ENCODE results near the gene EIF5. TPM values are rescaled to one million over a fixed set of nuclear protein-coding genes. Genes with fewer than 3 reads are reported as not detected.
A peak's percentile ranks its signal among the peaks of the same experiment; 100 is the strongest.

EIF5 gene
- total RNA-seq, 2 experiments from 2014 or later, result 409 to 421 TPM

DNA sequence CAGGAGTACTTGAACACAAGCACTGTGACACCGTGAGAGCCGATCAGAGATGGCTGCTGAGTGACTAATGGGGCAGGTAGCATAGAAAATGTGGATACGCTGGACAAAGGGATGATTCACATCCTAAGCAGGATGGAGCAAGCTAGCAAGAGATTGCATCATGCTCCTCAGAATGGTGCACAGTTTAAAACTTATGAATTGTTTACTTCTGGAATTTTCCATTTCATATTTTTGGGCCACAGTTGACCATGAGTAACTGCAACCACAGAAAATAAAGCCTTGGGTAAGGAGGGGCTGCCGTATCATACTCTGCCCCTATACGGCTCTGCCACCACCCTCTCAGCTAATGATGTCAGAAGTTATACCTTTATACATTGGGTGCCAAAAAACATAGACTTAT is 27.8 kb downstream of the EIF5 start:
- Mint-ChIP-seq H3K36me3 (peaks cover 17% of the 10 kb centered on the region), H3K4me1 (peaks cover 4% of the 10 kb centered on the region), H3K9me3 (peaks cover 20% of the 10 kb centered on the region), H3K27ac (peak overlapping the region; percentile 72), H3K4me3 (no peak overlapping the region), H3K27me3 (peaks cover 19% of the 10 kb centered on the region)
- peak; percentile 23 for DNase-seq

DNA sequence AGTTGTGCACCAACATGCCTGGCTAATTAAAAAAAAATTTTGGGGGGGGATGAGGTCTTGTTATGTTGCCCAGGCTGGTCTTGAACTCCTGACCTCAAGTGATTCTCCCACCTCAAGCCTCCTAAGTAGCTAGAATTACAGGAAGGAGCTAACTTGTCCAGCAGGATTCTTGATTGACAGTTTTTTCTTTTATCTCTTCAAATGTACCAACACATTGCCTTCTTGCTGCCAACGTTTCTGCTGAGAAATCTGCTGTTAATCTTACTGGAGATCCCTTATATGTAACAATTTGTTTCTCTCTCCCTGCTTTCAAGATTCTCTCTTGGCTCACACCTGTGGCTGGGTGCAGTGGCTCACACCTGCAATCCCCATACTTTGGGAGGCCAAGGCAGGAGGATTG is 28.7 kb downstream of the EIF5 start:
- Mint-ChIP-seq H3K4me3 (no peak overlapping the region), H3K9me3 (peaks cover 20% of the 10 kb centered on the region), H3K27ac (no peak overlapping the region), H3K36me3 (peaks cover 17% of the 10 kb centered on the region), H3K27me3 (peaks cover 15% of the 10 kb centered on the region), H3K4me1 (peaks cover 4% of the 10 kb centered on the region)
- DNase-seq, result no peak

DNA sequence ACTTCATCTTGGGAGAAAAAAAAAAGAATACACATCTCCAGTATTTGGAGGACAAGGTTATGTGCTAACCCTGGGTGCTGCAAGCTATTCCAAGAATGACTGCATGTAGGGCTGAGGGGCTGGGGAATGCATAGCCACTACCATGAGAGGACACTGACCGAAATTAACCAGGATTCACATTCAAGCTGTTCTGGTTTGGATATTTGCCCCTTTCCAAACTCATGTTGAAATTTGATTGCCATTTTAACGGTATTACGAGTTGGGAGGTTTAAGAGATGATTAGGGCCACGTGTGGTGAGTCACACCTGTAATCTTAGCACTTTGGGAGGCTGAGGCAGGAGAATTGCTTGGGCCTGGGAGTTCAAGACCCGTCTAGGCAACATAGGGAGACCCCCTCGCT is 32.7 kb downstream of the EIF5 start:
- H3K4me1 Mint-ChIP-seq, result peaks cover 2% of the 10 kb centered on the region
- H3K9me3 Mint-ChIP-seq, result peaks cover 16% of the 10 kb centered on the region
- H3K27ac Mint-ChIP-seq, result no peak overlapping the region
- no peak for DNase-seq
- H3K4me3 Mint-ChIP-seq, result no peak overlapping the region
- H3K36me3 Mint-ChIP-seq, result peaks cover 15% of the 10 kb centered on the region
- H3K27me3 Mint-ChIP-seq, result peaks cover 5% of the 10 kb centered on the region

- Mint-ChIP-seq H3K27me3 (peaks cover 5% of the 10 kb centered on the region), H3K9me3 (peaks cover 9% of the 10 kb centered on the region), H3K4me3 (no peak overlapping the region), H3K27ac (no peak overlapping the region), H3K36me3 (peaks cover 6% of the 10 kb centered on the region), H3K4me1 (no peaks in the 10 kb centered on the region)
- no peak for DNase-seq
These were observed 34.0 kb downstream of the EIF5 start for GRCh38 chr14:103367995-103368394.

- Mint-ChIP-seq H3K4me1 (no peaks in the 10 kb centered on the region), H3K27me3 (no peaks in the 10 kb centered on the region), H3K9me3 (no peaks in the 10 kb centered on the region), H3K27ac (no peak overlapping the region), H3K4me3 (no peak overlapping the region), H3K36me3 (no peaks in the 10 kb centered on the region)
- no peak for DNase-seq
These were observed 36.0 kb downstream of the EIF5 start for GRCh38 chr14:103370087-103370486.

DNA sequence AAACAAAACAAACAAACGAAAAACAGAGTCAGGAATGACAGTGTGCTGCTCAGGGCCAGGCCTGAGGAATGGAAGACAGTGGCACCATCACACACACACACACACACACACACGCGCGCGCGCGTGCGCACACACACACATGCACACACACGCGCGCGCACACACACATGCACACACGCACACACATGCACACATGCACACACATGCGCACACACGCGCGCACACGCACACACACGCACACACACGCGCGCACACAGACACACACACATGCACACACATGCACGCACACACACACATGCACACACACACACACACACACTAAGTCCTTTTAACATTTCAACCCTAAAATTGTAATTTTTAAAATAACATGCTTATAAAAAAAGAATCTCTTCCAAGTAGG is 38.0 kb downstream of the EIF5 start:
- H3K27ac Mint-ChIP-seq, result no peak overlapping the region
- H3K4me3 Mint-ChIP-seq, result no peak overlapping the region
- H3K36me3 Mint-ChIP-seq, result no peaks in the 10 kb centered on the region
- H3K9me3 Mint-ChIP-seq, result no peaks in the 10 kb centered on the region
- DNase-seq, result no peak
- no peaks in the 10 kb centered on the region for H3K4me1 Mint-ChIP-seq
- no peaks in the 10 kb centered on the region for H3K27me3 Mint-ChIP-seq

DNA sequence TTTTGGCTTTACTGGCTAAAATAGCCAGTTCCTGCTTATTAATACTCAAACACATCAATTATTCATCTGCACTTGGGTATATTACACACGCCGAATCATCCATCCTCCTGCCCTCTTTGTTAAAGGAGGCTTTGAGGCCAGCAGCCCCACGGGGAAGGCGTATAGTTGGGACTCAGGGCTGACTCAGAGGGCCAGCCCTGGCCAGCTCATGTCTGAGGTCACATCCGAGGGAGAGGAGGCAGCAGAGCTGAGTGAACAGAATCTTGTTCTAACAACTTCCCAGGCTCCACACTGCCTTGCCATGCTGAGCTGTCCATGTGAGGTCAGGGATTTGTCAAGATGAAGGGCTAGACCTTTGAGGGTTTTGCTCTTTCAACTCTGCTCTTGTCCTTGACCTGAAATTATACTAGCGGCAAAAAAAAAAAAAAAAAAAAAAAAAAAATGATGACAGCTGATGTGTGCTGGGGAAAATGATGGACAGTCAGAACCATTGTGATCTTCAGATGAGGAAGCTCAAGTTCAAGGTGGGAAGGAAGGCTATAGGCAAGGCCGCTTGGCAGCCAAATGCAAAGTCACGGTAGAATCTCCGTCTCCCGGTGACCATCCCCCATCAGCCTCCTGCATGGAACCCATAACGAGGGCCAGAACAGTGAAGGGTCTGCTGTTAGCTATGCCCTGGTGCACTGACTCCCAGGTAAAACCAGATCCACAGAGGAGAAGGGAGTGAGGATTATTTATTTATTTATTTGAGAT is 38.7 kb downstream of the EIF5 start:
- Mint-ChIP-seq H3K4me1 (no peaks in the 10 kb centered on the region), H3K27me3 (no peaks in the 10 kb centered on the region), H3K4me3 (no peak overlapping the region), H3K36me3 (no peaks in the 10 kb centered on the region), H3K27ac (no peak overlapping the region), H3K9me3 (no peaks in the 10 kb centered on the region)
- DNase-seq, result no peak

- no peak overlapping the region for H3K4me3 Mint-ChIP-seq
- H3K4me1 Mint-ChIP-seq, result no peaks in the 10 kb centered on the region
- H3K9me3 Mint-ChIP-seq, result no peaks in the 10 kb centered on the region
- no peaks in the 10 kb centered on the region for H3K27me3 Mint-ChIP-seq
- no peak for DNase-seq
- H3K36me3 Mint-ChIP-seq, result no peaks in the 10 kb centered on the region
- H3K27ac Mint-ChIP-seq, result no peak overlapping the region
These were observed 40.1 kb downstream of the EIF5 start for GRCh38 chr14:103374121-103374520.

DNA sequence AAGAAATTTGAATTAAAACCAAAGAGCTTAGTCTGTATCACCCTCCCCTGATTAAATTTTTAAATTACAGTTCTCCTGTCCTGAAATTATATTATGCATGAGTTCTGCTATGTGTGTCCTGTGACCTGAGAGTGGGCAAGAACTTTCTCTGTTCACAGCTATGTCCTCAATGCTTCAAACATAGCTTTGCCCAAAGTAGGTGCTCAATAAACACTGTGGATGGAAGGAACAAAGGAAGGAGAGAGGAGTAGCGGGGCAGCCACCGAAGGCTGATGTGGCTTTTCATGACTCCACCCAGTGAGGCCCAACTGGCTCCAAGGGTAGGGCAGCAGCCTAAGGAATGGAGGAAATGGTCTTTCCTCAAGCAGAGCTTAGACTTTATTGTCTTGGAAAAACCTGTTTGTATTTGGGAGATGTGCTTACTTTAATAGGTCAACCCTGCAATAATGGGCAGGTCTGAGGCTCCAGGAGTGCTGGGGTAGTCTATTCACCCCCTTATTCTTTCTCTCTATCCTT is 43.5 kb downstream of the EIF5 start:
- Mint-ChIP-seq H3K9me3 (no peaks in the 10 kb centered on the region), H3K27ac (no peak overlapping the region), H3K36me3 (no peaks in the 10 kb centered on the region), H3K27me3 (peaks cover 10% of the 10 kb centered on the region), H3K4me1 (peaks cover 4% of the 10 kb centered on the region), H3K4me3 (no peak overlapping the region)
- no peak for DNase-seq

DNA sequence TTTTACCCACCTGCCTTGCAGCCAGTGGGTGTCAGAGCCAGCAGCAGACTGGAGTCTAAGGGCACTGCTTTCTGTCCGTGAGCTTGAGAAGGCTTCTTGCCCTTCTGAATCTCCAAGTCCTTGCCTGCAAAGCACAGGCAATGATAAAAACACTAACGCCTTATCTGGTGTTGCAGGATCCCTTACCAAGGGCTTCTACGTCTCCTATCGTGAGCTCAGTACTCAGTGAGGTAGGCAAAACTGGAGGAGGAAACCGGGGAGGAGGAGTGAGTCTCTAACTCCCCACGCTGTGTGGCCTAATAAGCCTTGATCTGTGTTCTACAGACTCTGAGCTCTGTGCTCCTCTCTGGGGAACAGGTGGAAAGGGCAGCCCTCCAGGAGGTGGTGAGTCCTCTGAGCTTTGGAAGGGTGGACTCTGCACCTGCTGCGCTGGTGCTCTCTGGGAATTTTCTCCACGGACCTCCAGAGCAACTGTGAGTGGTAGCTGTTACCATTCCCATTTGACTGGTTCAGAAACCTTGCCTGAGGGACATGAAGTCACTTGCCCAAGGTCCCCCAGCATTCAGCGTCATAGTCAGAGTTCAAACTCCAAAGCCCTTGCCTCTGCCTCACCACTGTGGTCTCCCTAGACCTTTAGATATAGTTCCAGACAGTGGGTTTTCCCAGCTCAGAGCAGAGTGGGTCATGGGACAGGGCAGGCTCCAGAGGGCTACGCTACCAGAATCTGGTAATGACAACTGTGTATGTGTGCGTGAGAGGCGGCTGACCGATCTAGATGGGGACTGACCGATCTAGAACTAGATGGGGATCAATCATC is 44.2 kb downstream of the EIF5 start:
- Mint-ChIP-seq H3K27me3 (peaks cover 10% of the 10 kb centered on the region), H3K4me3 (no peak overlapping the region), H3K27ac (no peak overlapping the region), H3K36me3 (no peaks in the 10 kb centered on the region), H3K4me1 (peaks cover 6% of the 10 kb centered on the region), H3K9me3 (no peaks in the 10 kb centered on the region)
- no peak for DNase-seq

GRCh38 chr14:103380719-103381377 is 46.8 kb downstream of the EIF5 start:
- DNase-seq, result no peak

GRCh38 chr14:103382376-103382775 is 48.3 kb downstream of the EIF5 start:
- Mint-ChIP-seq H3K36me3 (peaks cover 6% of the 10 kb centered on the region), H3K4me1 (peaks cover 14% of the 10 kb centered on the region), H3K9me3 (no peaks in the 10 kb centered on the region), H3K27me3 (peaks cover 10% of the 10 kb centered on the region), H3K27ac (no peak overlapping the region), H3K4me3 (no peak overlapping the region)
- DNase-seq, result no peak

More at GRCh38 chr14:103380719-103381377, 46.8 kb downstream of the EIF5 start:
- H3K4me1 Mint-ChIP-seq, result peaks cover 10% of the 10 kb centered on the region
- no peak overlapping the region for H3K4me3 Mint-ChIP-seq
- peaks cover 10% of the 10 kb centered on the region for H3K27me3 Mint-ChIP-seq
- H3K36me3 Mint-ChIP-seq, result no peaks in the 10 kb centered on the region
- no peaks in the 10 kb centered on the region for H3K9me3 Mint-ChIP-seq
- no peak overlapping the region for H3K27ac Mint-ChIP-seq

GRCh38 chr14:103384450-103385151 is 50.6 kb downstream of the EIF5 start:
- Mint-ChIP-seq H3K27ac (peak overlapping the region; percentile 85), H3K27me3 (peaks cover 10% of the 10 kb centered on the region)

GRCh38 chr14:103385152-103385928 is 51.3 kb downstream of the EIF5 start, which contains the start of gene MARK3:
MARK3 (plus strand) TSS chr14:103385415; CDS start chr14:103386030, 615 bp downstream.
- Mint-ChIP-seq H3K27me3 (peaks cover 10% of the 10 kb centered on the region), H3K27ac (peak within 1 kb of the TSS; percentile 95), H3K36me3 (peaks cover 22% of the 10 kb centered on the region), H3K4me3 (peak within 1 kb of the TSS; percentile 96), H3K9me3 (no peaks in the 10 kb centered on the region), H3K4me1 (peaks cover 35% of the 10 kb centered on the region)
- peak; percentile 99 for DNase-seq

More at GRCh38 chr14:103384450-103385151, 50.6 kb downstream of the EIF5 start:
- Mint-ChIP-seq H3K4me1 (peaks cover 32% of the 10 kb centered on the region), H3K4me3 (peak overlapping the region; percentile 96), H3K9me3 (no peaks in the 10 kb centered on the region), H3K36me3 (peaks cover 22% of the 10 kb centered on the region)
- DNase-seq, result no peak

All from activated naive CD8-positive, alpha-beta T cell treated with anti-CD3 and anti-CD28 coated beads for 36 hours (primary cell).